Measurements from ENCODE around the gene SNX9.
"Not testable (repeated sequence)": the region's sequence is repeated elsewhere in the genome, so short reads cannot be mapped to it uniquely, and the experiment has no call there.

The SNX9 gene

DNA sequence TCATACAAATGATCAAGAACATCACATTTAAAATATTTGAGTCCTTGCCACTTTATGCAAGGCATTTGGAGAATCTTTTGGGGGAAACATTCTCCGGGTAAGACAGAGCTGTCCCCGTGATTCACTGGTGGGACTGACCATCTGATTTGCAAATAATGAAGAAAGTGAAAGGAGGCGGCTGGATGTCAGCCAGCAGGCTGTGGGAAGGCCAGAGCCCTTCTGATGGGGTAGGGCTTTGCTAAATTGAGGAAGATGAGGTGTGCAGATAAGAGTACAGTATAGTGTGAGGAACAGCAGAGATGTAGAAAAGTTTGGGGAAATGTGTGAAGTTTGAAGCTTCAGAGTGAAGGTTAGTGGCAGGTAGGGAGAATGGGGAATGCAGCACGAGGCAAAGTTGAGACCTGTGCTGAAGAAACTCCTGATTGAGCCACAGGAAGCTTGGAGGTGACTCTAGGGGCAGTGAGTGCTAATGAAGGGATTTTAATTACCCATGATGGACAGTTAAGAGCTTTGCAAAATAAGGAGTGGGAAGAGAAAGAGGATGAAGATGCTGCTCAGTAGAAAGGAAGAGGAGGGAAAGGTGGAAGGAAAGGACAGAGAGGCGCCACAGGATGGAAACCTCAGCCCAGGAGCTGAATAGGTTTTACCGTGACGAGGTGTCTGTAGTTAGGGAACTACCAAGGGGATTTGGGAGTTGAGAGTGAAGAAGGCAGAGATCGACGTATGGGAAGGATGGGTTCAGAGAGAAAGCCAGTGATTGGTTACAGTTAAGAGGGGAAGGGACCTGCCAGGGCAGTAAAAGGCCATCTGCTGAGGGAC, 68.7 kb downstream of the SNX9 start:
- DNase-seq = no peak

DNA sequence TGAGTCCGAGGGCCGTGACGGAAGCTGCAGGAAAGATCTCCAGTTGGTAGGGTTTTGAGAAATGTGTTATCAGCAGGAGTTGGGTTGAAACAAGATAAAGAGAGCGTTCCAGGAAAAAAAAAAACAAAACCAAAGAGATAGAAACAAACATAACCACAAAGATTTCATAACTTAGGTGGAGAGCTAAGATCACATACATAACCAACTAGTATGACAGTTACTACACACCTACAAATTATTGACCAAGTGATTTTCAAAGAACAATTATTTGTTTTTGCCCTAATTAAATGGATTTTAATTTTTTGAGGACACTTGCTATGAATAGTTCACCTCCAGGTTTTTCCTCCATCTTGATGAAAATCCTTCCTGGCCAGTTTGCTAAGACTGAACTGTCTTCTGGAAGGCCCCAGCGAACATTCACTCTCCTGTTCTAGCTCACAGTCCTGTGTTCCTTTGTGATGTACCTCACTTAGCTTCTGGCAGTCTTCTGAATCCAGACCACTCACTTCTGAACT, 69.4 kb downstream of the SNX9 start:
- DNase-seq = peak; percentile 22

- DNase-seq = no peak
These were observed 70.2 kb downstream of the SNX9 start for GRCh38 chr6:157893238-157893637.

DNA sequence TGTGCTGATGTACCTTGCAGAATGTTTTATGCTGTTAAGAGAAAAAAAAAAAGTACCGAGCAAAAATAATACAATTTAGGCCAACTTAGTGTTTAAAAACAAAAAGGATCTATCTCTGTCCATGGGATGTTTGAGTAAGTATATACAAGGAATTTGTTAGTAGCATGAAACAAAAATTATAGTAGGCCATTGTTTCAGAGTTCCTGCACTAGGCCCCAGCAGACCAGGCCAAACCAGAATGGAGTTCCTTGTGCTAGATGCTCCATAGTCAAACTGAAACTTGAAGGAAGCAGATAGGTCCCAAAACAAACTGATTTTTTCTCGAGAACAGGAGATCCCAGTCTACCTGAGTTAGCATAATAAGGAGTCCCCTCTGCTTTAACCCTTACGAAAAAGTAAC, 72.5 kb downstream of the SNX9 start:
- DNase-seq = no peak

DNA sequence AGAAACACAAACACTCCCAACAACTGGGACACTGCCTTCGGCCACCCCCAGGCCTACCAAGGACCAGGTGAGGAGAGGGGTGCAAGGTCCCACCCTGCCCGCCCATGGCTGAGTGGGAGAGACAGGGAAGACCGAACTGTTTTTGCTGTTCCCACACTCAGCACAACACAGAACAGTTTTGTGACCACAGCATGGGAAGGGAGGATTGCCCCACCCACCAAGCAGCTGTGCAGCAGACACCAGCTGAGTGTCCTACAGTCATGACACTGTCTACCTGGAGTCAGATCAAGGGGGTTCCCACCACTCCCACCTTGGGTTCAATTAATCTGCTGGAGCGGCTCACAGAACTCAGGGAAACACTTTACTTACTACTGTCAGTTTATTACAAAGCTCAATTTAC, 73.9 kb downstream of the SNX9 start:
- DNase-seq = no peak

DNA sequence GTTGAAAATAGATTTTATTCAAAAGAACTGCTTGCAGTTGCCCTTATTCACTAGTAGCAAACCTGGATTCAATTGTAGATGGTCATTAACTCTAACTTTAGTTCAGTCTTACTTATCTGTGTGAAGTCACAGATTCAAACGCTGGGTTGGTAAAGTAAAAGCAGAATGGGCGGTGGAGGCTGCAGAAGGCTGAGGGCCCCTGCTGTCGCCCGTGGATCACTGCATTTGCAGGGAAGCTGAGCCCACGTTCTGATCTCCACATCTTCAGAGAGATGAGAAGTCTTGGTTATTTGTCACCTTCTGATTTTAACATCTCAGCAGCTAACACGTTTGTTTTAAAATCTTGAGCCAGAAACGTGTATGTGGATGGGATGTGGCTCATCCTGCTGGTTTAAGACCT, 75.1 kb downstream of the SNX9 start:
- no peak for DNase-seq

GRCh38 chr6:157898640-157899039, 75.6 kb downstream of the SNX9 start:
- DNase-seq = no peak

- DNase-seq = not testable (repeated sequence)
These were observed 77.2 kb downstream of the SNX9 start for GRCh38 chr6:157900262-157900661.

DNA sequence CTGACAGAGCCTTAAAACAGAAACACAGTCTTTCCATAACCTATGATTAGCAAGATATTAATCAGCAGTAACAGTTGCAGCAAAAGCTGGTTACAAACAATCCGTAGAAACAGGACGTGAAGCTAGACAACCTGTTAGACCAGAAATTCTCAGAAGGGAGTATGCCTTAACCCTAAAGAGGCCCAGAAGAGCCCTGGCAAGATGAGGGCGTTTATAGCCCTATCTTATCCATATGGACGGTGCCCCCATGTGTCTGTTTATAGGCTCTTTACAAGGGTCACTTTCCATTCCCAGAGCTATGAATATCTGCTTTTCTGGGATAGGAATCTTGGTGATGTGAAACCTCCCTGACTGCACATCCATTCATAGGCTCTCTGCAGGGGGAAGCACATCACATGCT, 77.7 kb downstream of the SNX9 start:
- DNase-seq = not testable (repeated sequence)

DNA sequence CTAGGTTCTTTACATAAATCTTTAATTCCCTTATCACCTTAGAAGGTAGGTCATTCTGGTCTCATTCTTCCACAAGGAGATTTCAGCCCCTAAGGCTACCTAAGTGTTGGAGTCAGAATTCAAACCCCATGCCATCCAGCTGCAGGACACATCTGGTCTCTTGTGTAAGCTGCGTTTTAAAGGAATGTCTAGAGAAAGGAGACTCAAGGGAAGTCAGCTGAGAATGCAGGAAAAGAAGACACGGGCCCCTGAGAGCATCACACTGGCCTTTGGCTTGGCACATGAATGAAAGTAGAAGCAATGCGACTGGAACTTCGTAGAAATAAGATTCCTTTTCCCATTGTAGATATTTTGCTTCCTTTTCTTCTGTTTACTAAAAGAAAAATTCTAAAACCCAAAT, 82.0 kb downstream of the SNX9 start:
- no peak for DNase-seq

DNA sequence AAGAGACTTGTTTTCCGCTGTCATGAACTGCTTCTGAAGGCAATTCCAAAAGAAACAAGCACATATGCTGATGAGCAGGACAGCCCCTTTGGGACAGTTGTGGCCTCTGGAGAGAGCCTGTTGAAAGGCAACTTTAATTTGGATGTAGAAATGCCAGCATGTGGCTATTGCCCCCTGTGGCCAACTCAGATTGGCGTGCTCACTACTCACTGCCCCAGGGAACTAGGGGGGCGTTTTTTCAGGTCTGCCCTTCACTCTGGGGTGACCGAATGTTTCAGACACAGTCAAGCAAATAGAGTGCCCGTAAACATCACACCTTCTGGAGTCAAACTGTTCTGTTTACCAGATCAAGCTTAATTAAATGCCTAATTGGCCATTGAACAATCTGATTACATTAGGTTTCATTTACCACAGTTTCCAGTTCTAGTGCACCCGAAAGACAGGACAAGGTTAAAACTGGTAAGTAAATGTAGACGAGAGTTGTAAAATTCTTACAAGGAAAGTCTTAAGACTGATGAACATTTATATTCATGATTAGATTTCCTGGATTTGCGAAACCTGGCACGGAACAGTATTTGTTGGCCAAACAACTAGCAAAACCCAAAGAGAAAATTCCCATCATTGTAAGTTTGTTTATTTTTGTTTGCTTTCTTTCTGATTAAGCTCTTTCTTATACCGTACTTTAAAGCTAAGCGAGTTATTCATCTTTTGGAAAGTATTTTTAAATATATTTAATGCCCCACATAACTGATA, 82.7 kb downstream of the SNX9 start:
- no peak for DNase-seq

DNA sequence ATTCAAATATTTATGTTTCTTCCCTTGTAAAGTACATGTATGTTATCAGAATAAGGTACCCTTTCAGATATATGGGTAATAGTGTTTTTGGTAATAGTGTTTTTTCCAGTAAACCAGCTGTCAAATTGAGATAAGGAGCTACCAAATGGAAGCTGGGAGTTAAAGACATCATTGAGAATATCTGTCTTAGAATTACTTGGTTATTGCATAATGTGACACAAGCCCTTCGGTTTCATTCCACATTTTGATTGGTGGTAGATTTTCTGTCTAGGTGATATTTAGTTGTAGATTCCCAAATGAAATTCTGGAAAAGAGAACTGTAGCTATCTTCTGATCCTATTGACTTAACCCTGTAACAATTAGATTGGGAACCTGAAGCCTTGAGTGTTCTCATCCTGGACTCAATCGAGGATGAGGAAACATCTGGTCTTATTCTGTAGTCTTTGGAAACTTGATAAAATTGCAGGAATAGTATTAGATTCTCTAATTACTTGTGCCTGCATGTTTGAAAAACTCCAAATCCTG, 83.6 kb downstream of the SNX9 start:
- DNase-seq = no peak

- no peak for DNase-seq
These were observed 84.6 kb downstream of the SNX9 start for GRCh38 chr6:157907651-157908050.

GRCh38 chr6:157908369-157909281, 85.6 kb downstream of the SNX9 start:
- no peak for DNase-seq

DNA sequence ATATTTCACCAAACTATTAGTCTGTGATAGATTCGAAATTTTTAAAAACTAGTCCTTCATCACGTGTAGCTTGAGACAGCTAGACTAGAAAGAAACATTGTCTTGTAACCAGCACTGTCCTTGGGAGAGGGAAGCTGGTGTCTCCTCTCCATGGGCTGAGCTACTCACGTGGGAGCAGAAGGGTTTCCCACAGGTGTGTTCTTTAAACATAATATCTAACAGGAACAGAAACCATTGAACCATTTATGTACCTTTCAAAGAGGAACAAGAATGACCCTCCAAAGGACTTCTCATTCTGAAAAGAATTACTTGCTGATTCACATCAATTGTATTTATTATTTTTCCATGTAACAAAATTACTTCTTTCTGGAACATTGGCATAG, 86.2 kb downstream of the SNX9 start:
- no peak for DNase-seq

- no peak for DNase-seq
These were observed 88.2 kb downstream of the SNX9 start for GRCh38 chr6:157911278-157911677.

GRCh38 chr6:157911786-157912185, 88.7 kb downstream of the SNX9 start:
- DNase-seq = no peak

- DNase-seq = peak; percentile 91
These were observed 89.3 kb downstream of the SNX9 start for GRCh38 chr6:157912326-157912725.

GRCh38 chr6:157921685-157922367, 98.8 kb downstream of the SNX9 start:
- no peak for DNase-seq

DNA sequence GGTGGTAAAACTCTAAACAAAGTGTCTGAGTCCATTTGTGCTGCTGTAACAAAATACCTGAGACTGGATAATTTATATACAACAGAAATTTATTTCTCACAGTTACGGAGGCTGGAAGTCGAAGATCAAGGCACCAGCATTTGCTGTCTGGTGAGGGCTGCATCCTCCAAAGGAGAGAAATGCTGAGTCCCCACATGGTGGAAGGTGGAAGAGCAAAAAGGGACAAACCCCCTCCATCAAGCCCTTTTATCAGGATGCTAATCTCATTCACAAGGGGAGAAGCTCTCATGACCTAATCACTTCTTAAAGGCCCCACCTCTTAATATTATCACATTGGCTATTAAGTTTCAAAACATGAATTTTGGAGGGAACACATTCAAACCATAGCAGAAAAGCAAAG, 102.7 kb downstream of the SNX9 start:
- no peak for DNase-seq

DNA sequence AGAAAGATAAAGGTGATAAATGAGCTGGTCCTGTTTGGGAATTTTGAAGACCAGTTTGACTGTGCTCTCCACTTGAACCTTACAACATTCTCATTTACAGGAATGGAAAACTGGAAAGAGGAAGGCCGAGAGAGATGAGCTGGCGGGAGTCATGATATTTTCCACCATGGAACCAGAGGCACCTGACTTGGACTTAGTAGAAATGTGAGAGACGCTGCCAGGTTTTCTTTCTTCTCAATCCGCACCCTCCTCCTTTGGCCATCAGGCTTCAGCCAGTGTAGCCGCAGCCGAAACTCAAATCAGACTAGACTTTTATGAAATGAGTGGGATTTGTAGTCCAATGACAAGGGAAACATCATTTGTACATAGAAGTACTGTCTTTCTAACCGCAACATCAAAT, 104.0 kb downstream of the SNX9 start:
- DNase-seq = no peak

DNA sequence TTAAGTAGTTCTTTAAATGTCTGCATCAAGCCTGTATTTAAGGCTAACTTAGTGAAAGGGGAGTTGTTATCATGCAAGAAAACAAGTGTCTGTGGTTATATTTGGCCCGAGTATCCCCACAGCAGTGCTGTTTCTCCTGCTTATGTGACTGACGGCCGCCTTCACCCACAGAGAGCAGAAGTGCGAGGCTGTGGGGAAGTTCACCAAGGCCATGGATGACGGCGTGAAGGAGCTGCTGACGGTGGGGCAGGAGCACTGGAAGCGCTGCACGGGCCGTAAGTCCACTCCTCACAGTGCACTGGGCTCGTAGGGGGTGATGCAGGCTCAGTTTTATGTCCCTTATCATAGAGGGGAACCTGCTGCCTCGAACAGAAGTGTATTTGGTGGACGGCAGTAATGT, 105.4 kb downstream of the SNX9 start:
- no peak for DNase-seq
